ENCODE measurements around the gene PARP8. TPM values are rescaled to one million over a fixed set of nuclear protein-coding genes. Genes with fewer than 3 reads are reported as not detected.

Gene PARP8
- total and polyA plus RNA-seq, 2 of the 4 experiments (the other 2 are of a cell fraction), result 6.9 to 8.2 TPM

- Histone ChIP-seq H2AK5ac (ENCODE audit: low read depth, low read length) (no peak overlapping the region), H2BK15ac (ENCODE audit: low read depth, low read length) (no peak overlapping the region), H3K9me3 (ENCODE audit: control insufficient read depth, insufficient read depth, low read length) (no peaks in the 10 kb centered on the region), H3K14ac (replicated peaks; ENCODE audit: low read depth, low read length) (no peak overlapping the region), H3K79me1 (ENCODE audit: low read depth in 1 of 2, low read length in 2 of 2) (no peaks in the 10 kb centered on the region), H3K18ac (ENCODE audit: low read depth, low read length) (no peak overlapping the region), H2AFZ (replicated peaks; ENCODE audit: low read length, poor library complexity) (no peak overlapping the region), H3K4me2 (ENCODE audit: low read depth, low read length) (no peak overlapping the region), H2AK9ac (replicated peaks; ENCODE audit: low read depth, low read length, poor library complexity) (no peak overlapping the region), H3K23ac (ENCODE audit: low read depth, low read length) (no peak overlapping the region), H4K8ac (ENCODE audit: low read depth in 2 of 2, low read length in 2 of 2) (no peak overlapping the region), H3K4ac (ENCODE audit: low read depth, low read length) (no peak overlapping the region), H4K91ac (ENCODE audit: insufficient read depth, low read depth, low read length) (no peak overlapping the region), H3K27me3 (ENCODE audit: control insufficient read depth, insufficient read depth, low read length) (no peaks in the 10 kb centered on the region), H3K4me3 (ENCODE audit: insufficient read depth, low read depth, low read length) (no peak overlapping the region), H4K20me1 (ENCODE audit: insufficient read depth, low read length) (no peaks in the 10 kb centered on the region), H3K4me1 (ENCODE audit: control insufficient read depth, insufficient read depth, low read length) (no peaks in the 10 kb centered on the region), H2BK120ac (ENCODE audit: low read depth, low read length) (no peak overlapping the region), H3K27ac (ENCODE audit: insufficient read depth, low read length) (no peak overlapping the region), H4K5ac (ENCODE audit: low read depth, low read length) (no peak overlapping the region), H3K9ac (ENCODE audit: low read depth, low read length) (no peak overlapping the region), H3K9me1 (ENCODE audit: insufficient read depth, low read length) (no peaks in the 10 kb centered on the region), H2BK20ac (ENCODE audit: low read depth, low read length) (no peak overlapping the region), H2BK5ac (ENCODE audit: low read depth, low read length, poor library complexity, severe bottlenecking) (no peak overlapping the region), H3K36me3 (ENCODE audit: control insufficient read depth, insufficient read depth, low read length) (0 out of 2 replicates have a peak, but pooled peaks cover 1% of the 10 kb centered on the region), H3K56ac (ENCODE audit: extremely low read depth, insufficient read depth, low read length) (no peak overlapping the region)
- ATAC-seq (ENCODE audit: low read depth), result no peak
- ChIA-PET POLR2A (ENCODE audit: unreplicated experiment) (no interaction called here), CTCF (no interaction called here)
- in situ Hi-C loops (cut with MboI; ENCODE audit: low sequenced_read_pairs), result no loop called here
- no peak for TF ChIP-seq MAFK (IDR thresholded peaks at IDR 0.05; ENCODE audit: low read depth, low read length)
- TF ChIP-seq CTCF (conservative IDR thresholded peaks at IDR 0.05; ENCODE audit: low read depth, low read length), result no peak
- TF ChIP-seq CHD1 (IDR thresholded peaks at IDR 0.05; ENCODE audit: low read depth, low read length), result no peak
- no peak for TF ChIP-seq POLR2A (IDR thresholded peaks at IDR 0.05; ENCODE audit: low read depth, low read length)
- no peak for TF ChIP-seq MXI1 (IDR thresholded peaks at IDR 0.05; ENCODE audit: borderline replicate concordance, low read depth, low read length)
- no peak for TF ChIP-seq CEBPB (IDR thresholded peaks at IDR 0.05; ENCODE audit: low read depth, low read length)
- TF ChIP-seq SMC3 (IDR thresholded peaks at IDR 0.05; ENCODE audit: low read depth, low read length), result no peak
- TF ChIP-seq ELK1 (IDR thresholded peaks at IDR 0.05; ENCODE audit: borderline replicate concordance, low read depth, low read length), result no peak
- no peak for TF ChIP-seq RAD21 (IDR thresholded peaks at IDR 0.05; ENCODE audit: low read length)
- TF ChIP-seq BHLHE40 (IDR thresholded peaks at IDR 0.05; ENCODE audit: low read depth, low read length), result no peak
- no peak for TF ChIP-seq RCOR1 (IDR thresholded peaks at IDR 0.05; ENCODE audit: insufficient replicate concordance, low read length)
- no peak for TF ChIP-seq USF2 (IDR thresholded peaks at IDR 0.05; ENCODE audit: low read depth, low read length)
- no peak for TF ChIP-seq RFX5 (IDR thresholded peaks at IDR 0.05; ENCODE audit: low read depth, low read length)
- DNase-seq, result no peak
- dilution Hi-C loops (cut with HindIII; ENCODE audit: low sequenced_read_pairs, unreplicated experiment), result no loop called here
- BruUV-seq (replicated peaks), result no TSS peak
- intact Hi-C loops (cut with micrococcal nuclease), result no loop called here
Measured at GRCh38 chr5:50839472-50839871, 173.0 kb downstream of the PARP8 start.

Data from IMR-90 (cell line).